ENCODE measurements around the gene RAD51B.
"Not testable (repeated sequence)": the region's sequence is repeated elsewhere in the genome, so short reads cannot be mapped to it uniquely, and the experiment has no call there.

GRCh38 chr14:67818476-67818875 is 1.1 kb upstream of the RAD51B start:
- TF ChIP-seq CTCF, POLR2A (IDR thresholded peaks at IDR 0.05): not testable (repeated sequence)
